K562 (cell line): Measurements from ENCODE around the gene APBA2. TPM values are rescaled to one million over a fixed set of nuclear protein-coding genes. Genes with fewer than 3 reads are reported as not detected.

Source experiments
- BACH1 ChIP-seq: fragments of 200-800 bp; sonication (Bioruptor generic); IDR thresholded peaks from 2 replicates; pipeline ENCODE4 v1.6.1; 2016; ENCODE audit warnings: missing genetic modification characterization, missing compliant biosample characterization
- BRCA1 ChIP-seq, 2 experiments: fragments of 450-650 bp in 1 of 2; sonication (generic) in 1 of 2; formaldehyde crosslinking in 1 of 2; IDR thresholded peaks; 2 replicates each; pipeline versions ENCODE4 v1.5.0 to v1.6.1; 2017 to 2020; ENCODE audit warnings: mild to moderate bottlenecking in 1 of 2, missing genetic modification reagents in 1 of 2
- CAMTA2 ChIP-seq: fragments of 250-450 bp; sonication (Bioruptor Pico); conservative IDR thresholded peaks from 2 replicates; pipeline ENCODE4 v1.5.1; 2022
- CBX5 ChIP-seq: IDR thresholded peaks from 2 replicates; pipeline ENCODE4 v1.6.1; 2014; ENCODE audit warnings: low read depth, borderline replicate concordance
- CHD7 ChIP-seq: fragments of 200-600 bp; sonication (generic); IDR thresholded peaks from one replicate; pipeline ENCODE4 v1.6.1; 2012; ENCODE audit warnings: mild to moderate bottlenecking, low read depth, low read length, inconsistent platforms
- EGR1 ChIP-seq: fragments of 450-650 bp; conservative IDR thresholded peaks from 2 replicates; pipeline ENCODE4 v1.6.1; 2017; ENCODE audit warnings: mild to moderate bottlenecking
- GABPB1 ChIP-seq: sonication (generic); formaldehyde crosslinking; IDR thresholded peaks from 2 replicates; pipeline ENCODE4 v1.8.0; 2022; ENCODE audit warnings: mild to moderate bottlenecking, missing genetic modification reagents
- MTF1 ChIP-seq: fragments of 250-450 bp; sonication (Bioruptor Pico); IDR thresholded peaks from 2 replicates; pipeline ENCODE4 v1.9.0; 2021; ENCODE audit warnings: moderate library complexity, mild to moderate bottlenecking, inconsistent platforms, borderline replicate concordance
- SMAD2 ChIP-seq: fragments of 150-350 bp; IDR thresholded peaks from 2 replicates; pipeline ENCODE4 v1.6.1; 2014; ENCODE audit warnings: low read depth, mild to moderate bottlenecking, low read length
- SMAD3 ChIP-seq: fragments of 450-650 bp; formaldehyde crosslinking; conservative IDR thresholded peaks from 2 replicates; pipeline ENCODE4 v1.4.0; 2020; ENCODE audit warnings: mild to moderate bottlenecking
- SMARCB1 ChIP-seq: IDR thresholded peaks from 2 replicates; pipeline ENCODE4 v1.6.1; 2011; ENCODE audit warnings: improper control_type of control experiment, low read depth; ENCODE audit not compliant: insufficient read length
- SMARCE1 ChIP-seq: fragments of 450-650 bp; IDR thresholded peaks from 2 replicates; pipeline ENCODE4 v1.7.1; 2016; ENCODE audit warnings: mild to moderate bottlenecking
- SP1 ChIP-seq: sonication (generic); formaldehyde crosslinking; IDR thresholded peaks from 2 replicates; pipeline ENCODE4 v1.8.1; 2022; ENCODE audit warnings: mild to moderate bottlenecking, missing genetic modification reagents
- ZEB2 ChIP-seq: fragments of 450-650 bp; IDR thresholded peaks from 2 replicates; pipeline ENCODE4 v1.6.1; 2016
- ZNF133 ChIP-seq: fragments of 250-450 bp; sonication (Bioruptor Pico); IDR thresholded peaks from 2 replicates; pipeline ENCODE4 v1.4.0; 2020; ENCODE audit warnings: mild to moderate bottlenecking
- polyA plus RNA-seq, 8 experiments: library from polyadenylated mRNA; depleted of rRNA in 4 of 8; stranded (reverse) in 5 of 8; unstranded in 3 of 8; fragments of >200 nt; fragmentation: Nextera tagmentation in 2 of 8; fragmentation: Illumina TruSeq in 1 of 8; extraction: Ambion mirVana in 2 of 8; extraction: Trizol in 1 of 8; gene quantifications; 2 replicates each; pipeline versions ENCODE4 v1.2.1 to v1.2.3, GENCODE V29; 2011 to 2014; ENCODE audit warnings: inconsistent platforms in 1 of 8, missing spikeins in 1 of 8
- total RNA-seq, 7 experiments: library from RNA; depleted of rRNA in 6 of 7; stranded (reverse); fragments of >200 nt in 6 of 7; fragmentation: Illumina TruSeq in 2 of 7; extraction: Trizol in 2 of 7; gene quantifications; 2 replicates each; pipeline versions ENCODE4 v1.2.1 to v1.2.3, GENCODE V29; 2011 to 2021; ENCODE audit warnings: low replicate concordance in 1 of 7
- TF ChIP-seq, protein P1 (sequence below): fragments of 450-650 bp; formaldehyde crosslinking; IDR thresholded peaks from 2 replicates; pipeline ENCODE4 v1.4.0; 2022; ENCODE audit warnings: mild to moderate bottlenecking, moderate library complexity

Gene APBA2
- total and polyA plus RNA-seq, 9 of the 15 experiments (the other 6 are each of a cell fraction or from before 2014, with no cell fraction given), result 0.24 to 40.9 (median 25.2) TPM

- TF ChIP-seq CHD7 (no peak), MTF1 (CRISPR knock-in tag) (no peak), GABPB1 (CRISPR knock-in tag) (no peak), ZNF133 (CRISPR knock-in tag) (no peak), SMARCB1 (no peak), BACH1 (no peak), CBX5 (no peak), EGR1 (no peak), CAMTA2 (no peak), ZEB2 (peak; percentile 53; the same call in 1 of the 2 replicates), BRCA1 (IDR thresholded peaks at IDR 0.05) (no peak), BRCA1 (CRISPR knock-in tag; IDR thresholded peaks at IDR 0.05) (no peak), SMARCE1 (peak; percentile 73; the same call in 1 of the 2 replicates), SMAD3 (CRISPR knock-in tag) (no peak), SMAD2 (no peak), SP1 (CRISPR knock-in tag) (no peak)
- TF ChIP-seq, protein P1, sequence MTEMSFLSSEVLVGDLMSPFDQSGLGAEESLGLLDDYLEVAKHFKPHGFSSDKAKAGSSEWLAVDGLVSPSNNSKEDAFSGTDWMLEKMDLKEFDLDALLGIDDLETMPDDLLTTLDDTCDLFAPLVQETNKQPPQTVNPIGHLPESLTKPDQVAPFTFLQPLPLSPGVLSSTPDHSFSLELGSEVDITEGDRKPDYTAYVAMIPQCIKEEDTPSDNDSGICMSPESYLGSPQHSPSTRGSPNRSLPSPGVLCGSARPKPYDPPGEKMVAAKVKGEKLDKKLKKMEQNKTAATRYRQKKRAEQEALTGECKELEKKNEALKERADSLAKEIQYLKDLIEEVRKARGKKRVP, result no peak
Measured at GRCh38 chr15:28927043-28927442, 41.3 kb downstream of the APBA2 start (continued).
